ENCODE measurements around the gene NOX3. TPM values are rescaled to one million over a fixed set of nuclear protein-coding genes. Genes with fewer than 3 reads are reported as not detected.

Gene NOX3
- total and polyA plus RNA-seq, 10 of the 15 experiments (the other 5 are each of a cell fraction or from before 2014, with no cell fraction given) = not detected

- in situ Hi-C loops (cut with MboI) (no loop called here), intact Hi-C loops (cut with micrococcal nuclease; ENCODE audit: unreplicated experiment) (loop anchor here (5.0 to 10.0 kb wide), 2 partner anchors 92 to 466 kb away; no protein-coding TSS in a partner anchor)
- ChIA-PET POLR2A (no interaction called here), CTCF (interaction anchor here (0.7 to 2.0 kb wide), 5 partner anchors 9 to 1626 kb away, joined by 3 to 7 read pairs (median 4); no protein-coding TSS in a partner anchor), RAD21 (ENCODE audit: unreplicated experiment) (interaction anchor here (1.4 kb wide), 1 partner anchor 11 kb away, joined by 3 read pairs; no protein-coding TSS in a partner anchor), SMC1A (ENCODE audit: uncharacterized antibody, unreplicated experiment) (interaction anchor here (0.6 to 3.1 kb wide), 11 partner anchors 9 to 104 kb away, joined by 3 to 23 read pairs (median 4); no protein-coding TSS in a partner anchor)
- Histone ChIP-seq H3K36me3 (ENCODE audit: control insufficient read depth in 2 of 2, insufficient read depth in 2 of 2, low read length in 1 of 2) (no peaks in the 10 kb centered on the region), H3K9me3 (replicated peaks; ENCODE audit: control insufficient read depth, insufficient read depth, low read length) (no peaks in the 10 kb centered on the region; the same call in 2 of the 3 replicates), H4K20me1 (ENCODE audit: control insufficient read depth, insufficient read depth) (no peaks in the 10 kb centered on the region), H3K4me3 (0 out of 2 replicates have a peak overlapping the region, but pooled peaks have one; percentile 37), H2AFZ (ENCODE audit: control insufficient read depth, low read depth, low read length) (peak overlapping the region; percentile 45), H3K9ac (ENCODE audit: control insufficient read depth, insufficient read depth, low read length) (no peak overlapping the region; the same call in 1 of the 2 replicates), H3K27ac (ENCODE audit: control insufficient read depth, insufficient read depth) (peak overlapping the region; percentile 79), H3K27me3 (replicated peaks in 1 of 2; ENCODE audit: control insufficient read depth in 2 of 2, insufficient read depth in 2 of 2, low read length in 1 of 2) (no peaks in the 10 kb centered on the region), H3K4me1 (ENCODE audit: control insufficient read depth, insufficient read depth, low read length) (peaks cover 29% of the 10 kb centered on the region), H3K4me2 (ENCODE audit: control insufficient read depth, insufficient read depth) (peak overlapping the region; percentile 77), H3K79me2 (ENCODE audit: control insufficient read depth, insufficient read depth, low read length) (no peaks in the 10 kb centered on the region)
- BruUV-seq (replicated peaks) = no TSS peak
- DNase-seq (ENCODE audit: low read depth, low spot score) = no peak
- no peak for FAIRE-seq
- no peak for ATAC-seq
- 79% methylated on average over 4 of the region's 4 CpGs for WGBS (ENCODE audit: insufficient coverage, insufficient replicate concordance, low lambda C conversion rate, missing lambda C conversion rate)
- TF ChIP-seq, protein P1, sequence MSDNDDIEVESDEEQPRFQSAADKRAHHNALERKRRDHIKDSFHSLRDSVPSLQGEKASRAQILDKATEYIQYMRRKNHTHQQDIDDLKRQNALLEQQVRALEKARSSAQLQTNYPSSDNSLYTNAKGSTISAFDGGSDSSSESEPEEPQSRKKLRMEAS (IDR thresholded peaks at IDR 0.05; ENCODE audit: low read depth, low read length) = no peak
- TF ChIP-seq PML (IDR thresholded peaks at IDR 0.05; ENCODE audit: low read length) (no peak), RFX5 (IDR thresholded peaks at IDR 0.05; ENCODE audit: low read depth, low read length) (no peak), STAT1 (conservative IDR thresholded peaks at IDR 0.05) (no peak), EED (IDR thresholded peaks at IDR 0.05; ENCODE audit: low read depth) (no peak), TCF12 (IDR thresholded peaks at IDR 0.05; ENCODE audit: low read depth, low read length) (no peak), ZBTB33 (IDR thresholded peaks at IDR 0.05) (no peak), RUNX3 (IDR thresholded peaks at IDR 0.05; ENCODE audit: low read length) (no peak), CBFB (IDR thresholded peaks at IDR 0.05; ENCODE audit: low read depth) (no peak), NFXL1 (IDR thresholded peaks at IDR 0.05; ENCODE audit: borderline replicate concordance) (no peak), ZNF207 (IDR thresholded peaks at IDR 0.05; ENCODE audit: borderline replicate concordance) (no peak), ZBTB4 (CRISPR knock-in tag; IDR thresholded peaks at IDR 0.05) (no peak), TCF7 (IDR thresholded peaks at IDR 0.05; ENCODE audit: borderline replicate concordance) (no peak), CHD4 (IDR thresholded peaks at IDR 0.05) (no peak), SMC3 (IDR thresholded peaks at IDR 0.05; ENCODE audit: borderline replicate concordance, low read length) (no peak)
- TF ChIP-seq, protein P2, sequence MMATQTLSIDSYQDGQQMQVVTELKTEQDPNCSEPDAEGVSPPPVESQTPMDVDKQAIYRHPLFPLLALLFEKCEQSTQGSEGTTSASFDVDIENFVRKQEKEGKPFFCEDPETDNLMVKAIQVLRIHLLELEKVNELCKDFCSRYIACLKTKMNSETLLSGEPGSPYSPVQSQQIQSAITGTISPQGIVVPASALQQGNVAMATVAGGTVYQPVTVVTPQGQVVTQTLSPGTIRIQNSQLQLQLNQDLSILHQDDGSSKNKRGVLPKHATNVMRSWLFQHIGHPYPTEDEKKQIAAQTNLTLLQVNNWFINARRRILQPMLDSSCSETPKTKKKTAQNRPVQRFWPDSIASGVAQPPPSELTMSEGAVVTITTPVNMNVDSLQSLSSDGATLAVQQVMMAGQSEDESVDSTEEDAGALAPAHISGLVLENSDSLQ (IDR thresholded peaks at IDR 0.05) = no peak
Measured at GRCh38 chr6:155419161-155419560, 36.5 kb downstream of the NOX3 start.
